ENCODE results near the gene DNAH14. TPM values are rescaled to one million over a fixed set of nuclear protein-coding genes. Genes with fewer than 3 reads are reported as not detected.

Gene DNAH14
- total RNA-seq, 1 experiment from 2014 or later, result 39.7 TPM

- Histone ChIP-seq H2BK12ac (ENCODE audit: insufficient read length, low read depth, low read length) (no peak overlapping the region), H2BK120ac (ENCODE audit: low read depth, low read length, poor library complexity, severe bottlenecking) (no peak overlapping the region), H2BK20ac (ENCODE audit: low read depth, low read length, poor library complexity, severe bottlenecking) (no peak overlapping the region), H3K4me1 (ENCODE audit: insufficient read depth, low read length) (no peaks in the 10 kb centered on the region), H2BK15ac (ENCODE audit: low read depth, low read length) (no peak overlapping the region), H3T11ph (ENCODE audit: low read length) (no peak overlapping the region), H3K9ac (ENCODE audit: extremely low read depth, insufficient read length, low read length) (no peak overlapping the region), H3K9me3 (ENCODE audit: control insufficient read depth, low read depth, low read length) (no peaks in the 10 kb centered on the region), H4K8ac (replicated peaks; ENCODE audit: insufficient read length, low read depth, low read length) (no peak overlapping the region), H2AK5ac (ENCODE audit: insufficient read length, low read length) (no peak overlapping the region), H3K14ac (ENCODE audit: insufficient read depth, low read length) (no peak overlapping the region), H3K79me2 (ENCODE audit: insufficient read depth, low read length) (no peaks in the 10 kb centered on the region), H3K23ac (ENCODE audit: insufficient read length, low read depth, low read length) (no peak overlapping the region), H4K91ac (ENCODE audit: insufficient read length, low read depth, low read length) (no peak overlapping the region), H3K27me3 (ENCODE audit: insufficient read depth, low read length) (no peaks in the 10 kb centered on the region), H3K4ac (ENCODE audit: low read depth, low read length) (no peak overlapping the region), H3K18ac (ENCODE audit: insufficient read length, low read depth, low read length) (no peak overlapping the region), H4K5ac (ENCODE audit: insufficient read length, low read depth, low read length) (no peak overlapping the region), H2BK5ac (ENCODE audit: insufficient read length, low read length) (no peak overlapping the region), H3K27ac (ENCODE audit: insufficient read length, low read depth, low read length) (no peak overlapping the region), H3K79me1 (ENCODE audit: insufficient read depth, low read depth, low read length, poor library complexity, severe bottlenecking) (no peaks in the 10 kb centered on the region), H3K4me2 (ENCODE audit: insufficient read depth, insufficient read length, low read length) (no peak overlapping the region), H2AFZ (ENCODE audit: low read length) (no peak overlapping the region), H4K20me1 (ENCODE audit: control insufficient read depth, insufficient read depth, insufficient read length) (no peaks in the 10 kb centered on the region), H3K23me2 (ENCODE audit: insufficient read length, low read depth, low read length, poor library complexity, severe bottlenecking) (no peaks in the 10 kb centered on the region), H3K56ac (ENCODE audit: insufficient read length, low read depth, low read length) (no peak overlapping the region)
- Mint-ChIP-seq H3K36me3 (ENCODE audit: insufficient read depth in 1 of 3, low read depth in 3 of 3) (peaks cover 2 to 10% (median 5%) of the 10 kb centered on the region in 3 experiments; a peak in 6 of 7 replicates), H3K9me3 (peaks cover 16 to 17% of the 10 kb centered on the region in 2 experiments), H3K4me3 (no peak overlapping the region), H3K27ac (no peak overlapping the region), H3K4me1 (peaks cover 11 to 13% of the 10 kb centered on the region in 2 experiments), H3K27me3 (ENCODE audit: low read depth) (peaks cover 17% of the 10 kb centered on the region)
- TF ChIP-seq CTCF (conservative IDR thresholded peaks at IDR 0.05), result no peak
- WGBS (ENCODE audit: extremely low coverage, insufficient read length, low lambda C conversion rate), result 100% methylated on average over 1 of the region's 5 CpGs
- DNase-seq, result no peak
Measured at GRCh38 chr1:225434046-225434445, 504.6 kb downstream of the DNAH14 start.
